ENCODE measurements around the gene MROH2A.
"Not testable (repeated sequence)": the region's sequence is repeated elsewhere in the genome, so short reads cannot be mapped to it uniquely, and the experiment has no call there.

The MROH2A gene

GRCh38 chr2:233778030-233778429 lies at the start of gene MROH2A:
Gene MROH2A (plus strand): TSS chr2:233778330. CDS start chr2:233779359, 1,029 bp downstream.
- no peak for DNase-seq

GRCh38 chr2:233728723-233729301 lies 49.3 kb upstream of the MROH2A start, which contains the start of gene UGT1A3:
Gene UGT1A3 (plus strand): TSS chr2:233729042. CDS start chr2:233729127, 85 bp downstream.
- DNase-seq: no peak

- not testable (repeated sequence) for DNase-seq
Measured at GRCh38 chr2:233736868-233737653, 41.1 kb upstream of the MROH2A start.

DNA sequence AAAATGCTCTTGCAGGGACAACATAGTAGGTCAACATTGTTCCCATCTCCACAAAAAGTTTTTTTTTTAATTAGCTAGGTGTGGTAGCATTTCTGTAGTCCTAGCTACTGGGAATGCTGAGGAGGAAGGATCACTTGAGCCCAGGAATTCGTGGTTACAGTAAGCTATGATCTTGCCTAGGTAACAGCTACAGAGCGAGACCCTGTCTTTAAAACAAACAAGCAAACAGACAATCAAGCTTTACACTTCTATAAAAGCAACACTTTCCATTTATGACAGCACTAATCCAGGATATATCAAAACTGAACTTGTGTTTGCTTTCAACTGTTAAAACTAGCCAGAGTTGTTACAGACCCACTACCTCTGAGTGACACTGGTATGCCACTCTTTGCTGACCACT lies 37.3 kb upstream of the MROH2A start:
- no peak for DNase-seq

DNA sequence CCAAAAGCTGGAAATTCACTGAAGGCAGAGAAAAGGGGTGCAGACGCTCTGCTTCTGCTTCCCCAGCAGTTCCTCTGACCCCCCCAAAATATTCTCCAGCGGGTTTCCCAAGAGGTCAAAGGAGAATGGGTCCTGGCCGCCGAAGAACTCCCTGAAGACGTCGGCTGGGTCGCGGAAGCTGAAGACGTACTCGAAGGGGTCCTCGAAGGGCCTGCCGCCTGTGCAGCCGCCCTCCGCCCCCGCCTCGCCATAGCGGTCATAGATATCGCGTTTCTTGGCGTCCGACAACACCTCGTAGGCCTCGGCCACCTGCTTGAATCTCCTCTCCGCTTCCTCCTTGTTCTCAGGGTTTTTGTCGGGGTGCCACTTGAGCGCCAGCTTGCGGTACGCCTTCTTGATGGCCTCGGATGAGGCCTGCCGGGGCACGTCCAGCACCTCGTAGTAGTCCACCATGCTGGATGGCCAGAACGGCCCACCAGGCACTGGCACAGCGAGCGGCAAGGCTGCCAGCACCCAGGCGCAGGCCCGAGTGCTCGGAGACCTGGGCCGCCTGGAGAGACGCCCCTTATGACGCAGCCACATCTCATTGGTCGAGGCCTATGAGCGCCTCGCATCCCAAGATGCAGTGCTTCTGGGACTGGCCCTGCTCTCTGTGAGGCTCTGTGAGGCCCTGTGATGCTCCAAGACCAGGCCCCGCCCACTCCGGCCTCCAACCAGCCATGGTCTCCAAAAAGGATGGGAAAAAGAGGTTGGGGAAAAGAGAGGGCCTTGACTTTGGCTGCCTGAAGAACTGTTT lies 34.5 kb upstream of the MROH2A start:
- no peak for DNase-seq

DNA sequence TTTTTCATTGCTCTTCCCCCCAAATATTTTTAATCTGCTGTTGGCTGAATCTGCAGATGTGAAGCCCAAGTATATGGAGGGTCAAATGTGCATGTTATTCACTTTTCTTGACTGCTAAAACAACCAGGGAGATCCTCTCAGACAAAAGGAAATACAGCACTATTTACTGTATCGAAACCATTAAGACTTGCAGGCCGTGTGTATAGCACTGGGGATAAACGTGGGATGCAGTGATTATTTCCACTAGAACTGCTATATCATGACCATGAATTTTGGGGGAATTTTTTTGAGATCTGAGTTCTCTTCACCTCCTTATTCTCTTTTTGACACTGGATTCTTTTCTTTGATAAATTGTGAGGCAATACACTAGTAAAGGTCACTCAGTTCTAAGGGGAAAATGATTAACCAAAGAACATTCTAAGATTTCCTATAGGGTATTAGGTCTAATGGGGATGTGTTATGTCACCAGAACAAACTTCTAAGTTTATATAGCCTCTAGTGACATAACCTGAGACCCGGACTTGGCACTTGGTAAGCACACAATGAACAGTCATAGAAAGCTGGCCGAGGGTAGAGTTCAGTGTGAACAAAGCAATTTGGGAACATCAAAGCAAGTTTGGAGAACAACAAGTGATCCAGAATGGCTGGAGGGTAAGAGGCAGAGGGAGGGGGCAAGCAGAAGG lies 32.9 kb upstream of the MROH2A start:
- no peak for DNase-seq

- not testable (repeated sequence) for DNase-seq
Measured at GRCh38 chr2:233745838-233746237, 32.3 kb upstream of the MROH2A start.

- DNase-seq: no peak
Measured at GRCh38 chr2:233746475-233747282, 31.5 kb upstream of the MROH2A start.

DNA sequence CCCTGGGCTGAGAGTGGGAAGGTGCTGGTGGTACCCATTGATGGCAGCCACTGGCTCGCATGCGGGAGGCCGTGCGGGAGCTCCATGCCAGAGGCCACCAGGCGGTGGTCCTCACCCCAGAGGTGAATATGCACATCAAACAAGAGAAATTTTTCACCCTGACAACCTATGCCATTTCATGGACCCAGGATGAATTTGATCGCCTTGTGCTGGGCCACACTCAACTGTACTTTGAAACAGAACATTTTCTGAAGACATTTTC lies 30.9 kb upstream of the MROH2A start:
- DNase-seq: no peak

- not testable (repeated sequence) for DNase-seq
Measured at GRCh38 chr2:233750689-233751088, 27.4 kb upstream of the MROH2A start.

DNA sequence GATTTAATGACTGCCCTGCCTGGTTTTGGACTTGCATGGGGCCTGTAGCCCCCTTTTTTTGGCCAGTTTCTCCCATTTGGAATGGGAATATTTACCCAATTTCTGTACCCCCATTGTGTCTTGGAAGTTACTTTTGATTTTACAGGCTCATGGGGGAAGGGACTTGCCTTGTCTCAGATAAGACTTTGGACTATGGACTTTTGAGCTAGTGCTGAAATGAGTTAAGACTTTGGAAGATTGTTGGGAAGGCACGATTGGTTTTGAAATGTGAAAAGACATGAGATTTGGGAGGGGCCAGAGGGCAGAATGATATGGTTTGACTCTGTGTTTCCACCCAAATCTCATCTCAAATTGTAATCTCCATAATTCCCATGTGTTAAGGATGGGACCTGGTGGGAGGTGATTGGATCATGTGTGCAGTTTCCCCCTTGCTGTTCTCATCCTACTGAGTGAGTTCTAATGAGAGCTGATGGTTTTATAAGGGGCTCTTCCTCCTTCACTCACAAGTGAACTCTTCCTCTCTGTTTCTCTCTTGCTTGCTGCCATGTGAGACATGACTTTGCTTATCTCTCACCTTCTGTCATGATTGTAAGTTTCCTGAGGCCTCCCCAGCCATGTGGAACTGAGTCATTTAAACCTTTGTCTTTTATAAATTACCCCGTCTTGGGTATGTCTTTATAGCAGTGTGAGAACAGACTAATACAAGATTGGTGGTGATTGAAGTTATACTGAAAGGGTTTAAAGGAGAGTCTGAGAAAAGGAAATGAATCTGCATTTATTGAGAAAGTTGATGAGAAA lies 26.7 kb upstream of the MROH2A start:
- not testable (repeated sequence) for DNase-seq

- DNase-seq: no peak
Measured at GRCh38 chr2:233754872-233755611, 23.1 kb upstream of the MROH2A start.

DNA sequence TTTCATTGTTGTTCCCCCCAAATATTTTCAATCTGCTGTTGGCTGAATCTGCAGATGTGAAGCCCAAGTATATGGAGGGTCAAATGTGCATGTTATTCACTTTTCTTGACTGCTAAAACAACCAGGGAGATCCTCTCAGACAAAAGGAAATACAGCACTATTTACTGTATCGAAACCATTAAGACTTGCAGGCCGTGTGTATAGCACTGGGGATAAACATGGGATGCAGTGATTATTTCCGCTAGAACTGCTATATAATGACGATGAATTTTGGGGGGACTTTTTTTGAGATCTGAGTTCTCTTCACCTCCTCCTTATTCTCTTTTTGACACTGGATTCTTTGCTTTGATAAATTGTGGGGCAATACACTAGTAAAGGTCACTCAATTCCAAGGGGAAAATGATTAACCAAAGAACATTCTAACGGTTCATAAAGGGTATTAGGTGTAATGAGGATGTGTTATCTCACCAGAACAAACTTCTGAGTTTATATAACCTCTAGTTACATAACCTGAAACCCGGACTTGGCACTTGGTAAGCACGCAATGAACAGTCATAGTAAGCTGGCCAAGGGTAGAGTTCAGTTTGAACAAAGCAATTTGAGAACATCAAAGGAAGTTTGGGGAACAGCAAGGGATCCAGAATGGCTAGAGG lies 21.6 kb upstream of the MROH2A start:
- no peak for DNase-seq

- DNase-seq: no peak
Measured at GRCh38 chr2:233758141-233758540, 20.0 kb upstream of the MROH2A start.

DNA sequence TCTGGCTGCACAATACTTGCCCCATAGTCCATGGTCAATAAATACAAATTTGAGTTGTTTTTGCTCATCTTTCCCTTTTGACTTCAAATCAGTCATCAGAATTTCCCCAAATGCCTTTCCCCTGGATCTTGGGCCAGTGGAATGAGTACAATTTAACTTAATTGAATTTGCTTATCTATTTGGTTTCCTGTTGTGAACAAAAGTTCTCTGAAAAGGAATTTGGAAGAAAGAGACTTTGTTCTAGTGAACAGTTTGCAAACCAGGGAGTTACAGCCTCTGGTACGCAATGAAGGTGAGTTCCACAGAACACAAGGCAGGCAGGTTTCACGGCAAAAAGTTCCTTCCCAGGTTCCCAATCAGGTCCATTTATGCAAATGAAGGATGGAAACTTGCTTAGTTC lies 19.3 kb upstream of the MROH2A start:
- DNase-seq: no peak

DNA sequence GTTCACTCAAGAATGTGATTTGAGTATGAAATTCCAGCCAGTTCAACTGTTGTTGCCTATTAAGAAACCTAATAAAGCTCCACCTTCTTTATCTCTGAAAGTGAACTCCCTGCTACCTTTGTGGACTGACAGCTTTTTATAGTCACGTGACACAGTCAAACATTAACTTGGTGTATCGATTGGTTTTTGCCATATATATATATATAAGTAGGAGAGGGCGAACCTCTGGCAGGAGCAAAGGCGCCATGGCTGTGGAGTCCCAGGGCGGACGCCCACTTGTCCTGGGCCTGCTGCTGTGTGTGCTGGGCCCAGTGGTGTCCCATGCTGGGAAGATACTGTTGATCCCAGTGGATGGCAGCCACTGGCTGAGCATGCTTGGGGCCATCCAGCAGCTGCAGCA lies 18.1 kb upstream of the MROH2A start, which contains the start of gene UGT1A1:
UGT1A1 (plus strand) TSS at position 228 of the 400 bp plus-strand sequence; CDS start at position 246, 18 bp downstream.
- no peak for DNase-seq

GRCh38 chr2:233761040-233761769 lies 16.9 kb upstream of the MROH2A start:
- DNase-seq: no peak

DNA sequence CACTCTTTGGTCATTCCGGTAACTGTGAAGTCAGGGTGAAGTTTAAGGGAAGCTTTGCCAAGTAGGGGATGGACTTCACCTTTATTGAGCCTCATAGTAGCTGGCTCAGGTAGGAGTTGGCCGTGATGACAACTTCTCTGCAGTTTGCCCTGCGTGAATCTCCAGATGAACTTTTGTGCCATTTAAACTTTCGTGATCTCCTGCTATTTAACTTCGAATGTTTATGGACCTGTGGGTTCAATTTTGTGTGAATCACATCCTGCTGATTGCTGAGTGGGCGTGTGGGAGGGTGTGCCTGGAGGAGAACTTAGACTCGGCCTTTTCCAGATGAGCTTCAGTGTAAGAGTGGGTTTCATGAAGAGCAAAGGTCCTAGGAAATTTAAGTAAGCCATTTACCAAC lies 13.9 kb upstream of the MROH2A start:
- no peak for DNase-seq

GRCh38 chr2:233764761-233765160 lies 13.4 kb upstream of the MROH2A start:
- no peak for DNase-seq

Measured in NCI-H2081 (cell line).